GM19324 (cell line): ENCODE measurements around the gene RHOF.

ENCODE experiments used
- ATAC-seq: cut with Tn5 transposase; IDR thresholded peaks from one replicate; pipeline ENCODE4 v1.9.1; 2021; ENCODE audit warnings: mild to moderate bottlenecking, moderate library complexity; ENCODE audit not compliant: unreplicated experiment, low FRiP score

The RHOF gene

GRCh38 chr12:121793440-121793837 lies at the start of gene RHOF:
Gene RHOF (minus strand): TSS chr12:121793688. CDS start chr12:121793633, 55 bp downstream.
- peak; percentile 18 for ATAC-seq

DNA sequence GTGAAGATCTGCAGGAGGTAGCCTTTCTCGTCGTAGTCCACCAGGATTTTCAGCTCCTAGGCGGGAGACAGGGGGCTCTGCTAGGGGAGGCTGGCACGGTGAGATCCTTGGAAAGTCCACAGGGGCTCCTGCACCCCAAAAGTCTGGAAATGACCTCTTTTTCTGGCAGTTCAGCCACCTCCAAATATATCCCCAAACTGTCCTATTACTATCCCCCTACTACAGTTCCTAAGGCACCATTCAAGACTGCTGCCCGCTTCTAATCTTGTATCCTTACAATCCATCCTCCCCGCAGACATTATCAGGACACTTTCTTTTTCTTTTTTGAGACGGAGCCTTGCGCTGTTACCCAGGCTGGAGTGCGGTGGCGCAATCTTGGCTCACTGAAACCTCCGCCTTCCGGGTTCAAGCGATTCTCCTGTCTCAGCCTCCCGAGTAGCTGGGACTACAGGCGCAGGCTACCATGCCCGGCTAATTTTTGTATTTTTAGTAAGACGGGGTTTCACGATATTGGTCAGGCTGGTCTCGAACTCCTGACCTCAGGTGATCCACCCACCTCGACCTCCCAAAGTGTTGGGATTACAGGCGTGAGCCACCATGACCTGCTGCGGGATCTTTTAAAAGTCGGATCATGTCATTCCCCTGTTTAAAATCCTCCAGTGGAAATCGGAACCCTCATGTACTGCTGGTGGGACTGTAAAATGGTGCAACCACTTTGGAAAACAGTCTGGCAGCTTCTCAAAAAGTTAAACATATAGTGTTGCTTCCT lies 46.7 kb upstream of the RHOF start:
- ATAC-seq, result no peak

- ATAC-seq, result peak; percentile 95
These were observed 45.9 kb upstream of the RHOF start for GRCh38 chr12:121839106-121839992.

DNA sequence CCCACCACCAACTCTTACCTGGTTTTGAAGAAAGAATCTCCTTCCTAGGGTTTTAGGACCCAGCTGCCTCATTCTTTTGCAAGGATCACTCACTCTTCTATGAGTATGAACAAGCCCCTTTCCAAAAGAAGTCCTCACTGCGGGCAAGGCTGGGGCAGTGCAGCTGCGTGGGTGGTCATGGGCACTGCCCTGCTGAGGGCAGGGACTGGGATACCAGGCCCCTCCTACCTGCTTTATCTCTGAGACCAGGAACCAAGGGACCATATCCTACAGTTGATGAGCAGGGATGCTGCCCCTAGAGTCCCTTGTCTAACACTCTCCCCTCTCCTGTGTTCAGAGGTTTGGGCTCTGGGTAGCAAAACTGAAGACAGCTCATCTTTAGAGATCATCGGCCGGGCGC lies 44.6 kb upstream of the RHOF start:
- ATAC-seq, result no peak

- no peak for ATAC-seq
These were observed 44.2 kb upstream of the RHOF start for GRCh38 chr12:121837680-121838079.

DNA sequence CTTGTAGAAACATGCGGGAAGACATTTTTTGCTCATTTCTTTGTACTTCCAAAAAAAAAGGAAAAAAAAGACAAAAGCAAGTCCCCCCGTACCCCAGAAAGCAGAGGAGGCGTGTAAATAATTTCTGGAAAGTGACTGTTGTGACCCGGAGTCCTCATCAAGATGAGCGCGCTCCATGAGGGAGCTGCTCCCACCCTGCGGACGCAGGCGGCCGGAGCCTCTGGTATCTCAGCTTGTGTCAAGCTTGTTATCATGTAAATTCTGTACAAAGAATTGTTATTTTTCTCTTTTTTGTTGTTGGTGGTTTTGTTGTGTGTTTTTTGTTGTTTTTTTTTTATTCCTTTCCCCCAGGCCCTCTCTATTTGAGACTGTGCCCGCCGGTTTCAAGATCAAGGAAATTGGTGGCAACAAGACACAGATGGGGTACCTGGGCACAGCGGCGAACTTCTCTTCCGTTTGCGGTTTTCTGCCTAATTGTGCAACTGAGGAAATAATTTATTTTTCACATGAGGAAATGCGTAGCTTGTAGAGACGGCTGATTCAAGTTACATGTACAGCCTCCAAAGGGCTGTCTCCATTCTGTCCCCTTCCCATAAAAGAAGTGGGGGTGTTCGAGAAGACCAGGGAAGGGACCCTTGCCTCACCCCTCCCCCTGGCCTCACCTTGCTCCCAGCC lies 38.2 kb upstream of the RHOF start:
- no peak for ATAC-seq

DNA sequence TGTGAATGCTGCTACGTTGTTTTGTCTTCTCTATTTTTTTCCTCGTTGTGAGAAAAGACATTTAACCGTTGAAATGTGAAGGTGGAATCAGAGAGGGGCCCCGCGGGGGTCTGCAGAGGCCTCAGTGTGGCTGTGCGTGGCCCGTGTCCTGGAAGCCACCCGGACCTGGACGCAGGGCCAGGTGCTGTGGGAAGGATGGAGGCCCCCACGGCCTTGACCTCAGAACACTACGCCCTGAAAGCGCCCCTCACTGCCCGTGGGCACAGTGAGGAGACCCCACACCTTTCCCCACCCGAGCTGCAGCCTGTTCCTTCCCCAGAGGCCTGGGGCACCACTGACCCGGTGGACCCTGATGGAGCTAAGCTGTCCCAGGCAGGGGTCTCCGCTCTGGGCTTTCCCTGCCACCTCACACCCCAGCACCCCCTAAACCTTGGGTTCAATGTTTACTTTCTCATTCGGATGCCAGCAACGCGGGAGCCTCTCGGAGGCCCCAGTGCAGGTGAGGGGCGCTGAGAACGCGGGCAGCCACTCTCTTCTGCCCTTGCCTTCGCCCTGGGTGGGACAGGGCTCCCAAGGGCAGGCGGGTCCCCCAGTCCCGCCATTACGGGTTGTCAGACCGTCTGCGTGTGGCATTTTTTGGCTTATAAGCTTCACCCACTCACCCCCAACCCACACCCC lies 37.2 kb upstream of the RHOF start:
- ATAC-seq, result no peak

DNA sequence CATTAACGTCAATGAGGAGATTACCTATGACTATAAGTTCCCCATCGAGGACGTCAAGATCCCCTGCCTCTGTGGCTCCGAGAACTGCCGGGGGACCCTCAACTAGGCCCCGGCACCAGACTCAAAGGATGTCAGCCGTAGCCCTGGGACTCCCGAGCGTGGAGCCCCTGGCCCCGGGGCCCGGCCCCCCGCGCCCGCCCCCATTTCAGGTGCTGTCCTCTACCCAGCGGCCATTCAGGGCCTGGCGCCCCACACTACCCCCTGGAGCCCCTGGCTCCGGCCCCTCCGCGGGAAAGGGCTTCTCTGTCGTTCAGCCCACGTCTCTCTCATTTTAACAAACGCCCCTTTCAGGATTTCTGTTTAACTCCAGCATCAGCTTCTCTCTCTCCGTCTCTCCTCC lies 36.6 kb upstream of the RHOF start:
- ATAC-seq, result no peak

DNA sequence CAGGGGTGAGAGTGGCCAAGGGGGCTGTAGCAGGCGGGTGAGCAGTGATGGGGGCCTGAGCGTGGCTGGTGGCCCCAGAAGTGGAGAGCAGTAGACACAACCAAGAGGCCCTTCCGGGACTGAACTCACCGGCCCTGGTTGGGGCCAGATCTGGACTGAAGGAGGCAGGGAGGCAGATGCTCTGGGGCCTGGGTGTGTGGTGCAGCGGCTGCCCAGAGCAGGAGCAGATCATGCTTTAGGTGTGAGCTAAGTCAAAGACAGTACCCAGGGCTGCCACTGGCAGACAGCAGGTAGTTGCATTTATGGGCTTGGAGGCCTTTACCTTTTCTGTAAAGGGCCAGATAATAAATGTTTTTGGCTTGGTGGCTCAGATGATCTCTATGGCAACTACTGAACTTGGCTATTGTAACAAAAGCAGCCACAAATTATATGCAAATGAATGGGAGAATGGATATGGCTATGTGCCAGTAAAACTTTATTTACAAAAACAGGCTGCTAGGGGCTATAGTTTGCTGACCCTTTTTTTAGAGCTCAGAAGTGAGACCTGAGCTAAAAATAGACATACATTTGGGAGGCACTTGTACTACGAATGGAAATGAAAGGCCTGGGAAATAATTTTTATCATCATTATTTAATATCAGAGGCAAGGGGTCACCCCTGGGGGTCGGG lies 35.9 kb upstream of the RHOF start:
- no peak for ATAC-seq

DNA sequence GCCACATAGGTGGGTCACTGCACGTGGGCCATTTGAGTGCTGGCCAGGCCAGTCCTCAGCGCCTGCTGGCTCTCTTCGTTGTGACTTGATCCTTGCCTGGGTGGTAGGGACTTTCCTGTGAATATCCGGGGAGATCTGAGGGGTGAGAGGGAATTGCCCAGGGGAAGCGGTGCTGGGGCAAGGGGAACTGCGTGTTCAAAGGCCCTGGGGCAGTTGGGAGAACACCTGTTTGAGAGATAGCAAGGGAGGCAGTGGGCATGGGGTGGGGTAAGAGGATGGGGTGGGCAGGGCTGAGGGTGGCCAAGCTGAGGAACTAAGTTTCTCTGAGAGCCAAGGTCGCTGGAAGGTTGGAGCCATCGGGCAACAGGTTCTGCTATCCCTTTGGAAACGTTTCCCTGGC lies 35.3 kb upstream of the RHOF start:
- no peak for ATAC-seq

GRCh38 chr12:121828306-121828705 lies 34.8 kb upstream of the RHOF start:
- ATAC-seq, result no peak

DNA sequence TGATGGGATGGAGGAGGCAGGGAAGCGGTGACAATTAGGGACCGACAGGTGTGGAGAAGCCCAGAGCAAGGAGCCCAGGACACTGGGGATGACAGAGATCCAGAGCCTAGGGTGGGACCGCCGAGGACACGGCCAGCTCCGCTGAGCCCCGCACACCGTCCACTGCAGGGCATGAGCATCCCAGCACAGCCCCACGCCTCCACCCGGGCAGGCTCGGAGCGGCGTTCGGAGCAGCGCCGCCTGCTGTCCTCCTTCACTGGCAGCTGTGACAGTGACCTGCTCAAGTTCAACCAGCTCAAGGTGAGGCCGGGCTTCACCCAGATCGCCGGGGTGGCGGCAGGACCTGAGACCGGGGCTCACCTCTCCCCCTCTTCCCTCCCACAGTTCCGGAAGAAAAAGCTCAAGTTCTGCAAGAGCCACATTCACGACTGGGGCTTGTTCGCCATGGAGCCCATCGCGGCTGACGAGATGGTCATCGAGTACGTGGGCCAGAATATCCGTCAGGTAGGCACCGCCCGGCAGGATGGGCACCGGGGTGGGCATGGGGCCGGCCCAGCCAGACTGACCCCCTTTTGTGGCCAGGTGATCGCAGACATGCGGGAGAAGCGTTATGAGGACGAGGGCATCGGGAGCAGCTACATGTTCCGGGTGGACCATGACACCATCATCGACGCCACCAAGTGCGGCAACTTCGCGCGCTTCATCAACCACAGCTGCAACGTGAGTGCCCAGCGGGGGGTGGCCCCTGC lies 34.0 kb upstream of the RHOF start:
- ATAC-seq, result no peak

DNA sequence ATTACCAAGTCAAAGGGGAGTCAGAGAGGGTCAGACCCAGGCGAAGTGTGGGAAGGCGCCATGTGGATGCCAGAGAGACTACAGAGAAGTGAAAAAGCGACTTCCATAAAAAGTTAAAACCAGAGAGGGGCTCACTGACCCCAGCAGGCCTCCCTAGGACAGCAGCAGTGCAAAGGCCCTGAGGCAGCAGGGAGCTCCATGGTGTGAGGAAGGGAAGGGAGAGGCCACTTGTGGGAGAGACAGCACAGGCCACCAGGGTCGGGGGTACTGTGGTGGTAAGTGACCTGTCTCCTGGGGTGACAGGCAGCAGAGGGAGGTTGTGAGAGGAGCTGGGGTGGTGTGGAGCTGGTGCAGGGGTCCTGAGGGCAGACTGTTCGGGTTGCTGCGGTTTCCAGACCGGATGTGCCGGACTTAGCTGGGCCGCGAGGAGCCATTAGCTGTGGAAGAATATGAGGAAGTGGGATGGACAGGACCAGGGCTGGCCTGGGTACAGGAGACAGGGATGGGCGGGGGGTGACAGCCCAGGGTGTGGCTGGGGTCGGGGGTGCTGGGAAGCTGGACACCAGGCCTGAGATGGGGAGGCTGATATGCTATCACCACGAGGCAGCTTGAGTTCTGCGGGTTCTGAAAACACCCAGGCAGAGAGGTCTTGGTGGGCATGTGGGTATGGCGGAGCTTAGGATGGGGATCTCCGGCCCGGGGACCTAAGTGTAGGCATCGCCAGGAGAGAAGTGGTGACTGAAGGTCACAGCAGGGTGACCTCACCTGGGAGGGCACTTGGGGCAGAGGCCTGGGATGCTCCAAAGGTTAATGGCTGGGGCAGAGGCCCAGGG lies 33.0 kb upstream of the RHOF start:
- no peak for ATAC-seq

- ATAC-seq, result no peak
These were observed 31.6 kb upstream of the RHOF start for GRCh38 chr12:121825041-121825523.

DNA sequence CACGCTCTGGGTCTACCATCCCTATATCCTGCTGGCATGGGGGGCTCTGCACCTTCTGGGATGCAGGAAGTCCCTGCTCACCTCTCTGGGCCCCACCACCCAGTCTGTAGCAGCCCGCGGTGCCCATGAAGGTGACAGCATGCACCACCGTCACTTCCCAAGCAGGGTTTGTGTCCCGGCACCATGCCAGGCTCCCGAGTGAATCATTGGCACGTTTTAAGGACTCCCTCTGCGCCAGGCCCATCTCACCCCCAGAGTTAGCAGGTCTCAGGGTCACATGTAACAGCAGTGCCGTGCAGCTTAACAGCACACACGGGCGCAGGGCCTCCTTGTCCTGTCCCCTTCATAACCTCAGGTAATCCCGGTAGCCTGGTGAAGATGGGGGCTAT lies 30.2 kb upstream of the RHOF start:
- no peak for ATAC-seq

GRCh38 chr12:121823101-121823726 lies 29.7 kb upstream of the RHOF start:
- ATAC-seq, result no peak

DNA sequence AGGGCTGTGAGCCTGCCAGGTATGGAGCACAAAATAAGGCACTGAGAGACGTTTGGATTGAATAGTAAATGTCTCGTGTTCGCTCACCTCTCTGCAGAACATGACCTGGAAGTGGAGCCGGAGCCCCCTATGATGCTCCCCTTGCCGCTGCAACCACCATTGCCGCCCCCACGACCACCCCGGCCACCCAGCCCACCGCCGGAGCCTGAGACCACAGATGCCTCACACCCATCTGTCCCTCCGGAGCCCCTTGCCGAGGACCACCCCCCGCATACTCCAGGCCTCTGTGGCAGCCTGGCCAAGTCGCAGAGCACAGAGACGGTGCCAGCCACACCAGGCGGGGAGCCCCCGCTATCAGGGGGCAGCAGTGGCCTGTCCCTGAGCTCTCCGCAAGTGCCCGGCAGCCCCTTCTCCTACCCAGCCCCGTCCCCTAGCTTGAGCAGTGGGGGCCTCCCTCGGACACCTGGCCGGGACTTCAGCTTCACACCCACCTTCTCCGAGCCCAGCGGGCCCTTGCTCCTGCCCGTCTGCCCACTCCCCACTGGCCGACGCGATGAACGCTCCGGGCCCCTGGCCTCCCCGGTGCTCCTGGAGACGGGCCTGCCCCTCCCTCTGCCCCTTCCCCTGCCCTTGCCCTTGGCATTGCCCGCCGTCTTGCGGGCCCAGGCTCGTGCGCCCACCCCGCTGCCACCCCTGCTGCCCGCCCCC lies 29.1 kb upstream of the RHOF start:
- no peak for ATAC-seq
